Right lobe of liver (tissue), 6 donors: ENCODE measurements around the gene KIF5B. TPM values are rescaled to one million over a fixed set of nuclear protein-coding genes. Genes with fewer than 3 reads are reported as not detected.
"Not testable (repeated sequence)": the region's sequence is repeated elsewhere in the genome, so short reads cannot be mapped to it uniquely, and the experiment has no call there.

Source experiments
- ATAC-seq, 4 donors: fragments of 200-7000 bp; cut with Tn5 transposase; one replicate each; pipeline ENCODE4 v1.9.1; 2020; ENCODE audit warnings: mild to moderate bottlenecking in 4 of 4, moderate library complexity in 4 of 4
- DNase-seq, 3 donors: peaks; one replicate each; pipeline ENCODE4 v3.0.0-alpha.2; 2020
- H3K27ac ChIP-seq, 3 donors: fragments of 200-600 bp; one replicate each; pipeline ENCODE4 v1.8.0; 2022
- H3K27me3 ChIP-seq, 2 donors: fragments of 200-600 bp; one replicate each; pipeline ENCODE4 v1.8.0; 2022
- H3K36me3 ChIP-seq, 4 donors: fragments of 200-600 bp; sonication (generic) in 1 of 4; one replicate each; pipeline versions ENCODE4 v1.5.1 to v1.8.0; 2017 to 2022; ENCODE audit warnings: control low read depth in 1 of 4
- H3K4me1 ChIP-seq, 4 donors: fragments of 200-600 bp; sonication (generic) in 1 of 4; one replicate each; pipeline versions ENCODE4 v1.5.1 to v1.8.0; 2017 to 2022; ENCODE audit warnings: control low read depth in 1 of 4
- H3K4me3 ChIP-seq, 3 donors: fragments of 200-600 bp; one replicate each; pipeline ENCODE4 v1.8.0; 2022
- H3K9me3 ChIP-seq, 4 donors: fragments of 200-600 bp; sonication (generic) in 1 of 4; one replicate each; pipeline versions ENCODE4 v1.5.1 to v1.8.0; 2017 to 2022; ENCODE audit warnings: control low read depth in 1 of 4
- CTCF ChIP-seq, 4 donors: fragments of 200-600 bp in 3 of 4; fragments of 450-650 bp in 1 of 4; IDR thresholded peaks; one replicate each; pipeline versions ENCODE4 v1.5.1 to v1.8.0; 2016 to 2022; ENCODE audit warnings: antibody characterized with exemption in 4 of 4, mild to moderate bottlenecking in 2 of 4
- POLR2A ChIP-seq: fragments of 450-650 bp; IDR thresholded peaks from one replicate; pipeline ENCODE4 v1.6.1; 2017; ENCODE audit warnings: antibody characterized with exemption, mild to moderate bottlenecking
- WGBS: methylation state at CpG from one replicate; pipeline ENCODE4 v1.1.6; 2018; ENCODE audit warnings: low coverage, low lambda C conversion rate; ENCODE audit not compliant: insufficient coverage; ENCODE audit errors: missing lambda C conversion rate; 5-methylcytosine and 5-hydroxymethylcytosine counted together
- intact Hi-C, 2 donors: fragments of 100-400 bp; cut with DNase I; formaldehyde crosslinking; loops; one replicate each; pipeline versions ENCODE4 v1.11.2 to v1.14.1; 2022
- total RNA-seq, 6 experiments: library from RNA; depleted of rRNA in 2 of 6; stranded (reverse); fragments of >200 nt in 2 of 6; fragmentation: NEBNext Ultra II Directional in 3 of 6; extraction: Animal tissue kit (Norgen Biotek cat#: 25700) in 3 of 6; gene quantifications; one replicate each; pipeline versions ENCODE4 v1.1.0 to v1.2.4, GENCODE V29; 2016 to 2023
- donor health status: DM: no; HTN: yes; CAD: no.
- donor health status: DM: no; HTN: no; CAD: no.
- donor health status: DM: no; HTN: no; CAD: no.
- donor health status: DM: no; HTN: yes; CAD: no.
- donor health status: DM: no; HTN: yes; CAD: no.

KIF5B gene
- total RNA-seq, 6 experiments from 2014 or later, result 12.8 to 44.4 (median 23.3) TPM

- H3K36me3 ChIP-seq, result no peaks in the 10 kb centered on the region
- peak; percentile 77 to 83 (median 81) for DNase-seq
- peaks cover 0 to 42% (median 5%) of the 10 kb centered on the region in 4 donors for H3K4me1 ChIP-seq
- TF ChIP-seq POLR2A (peak; percentile 2), CTCF (IDR thresholded peaks at IDR 0.05) (peak in 1 of 4 donors; percentile 5)
- peak; percentile 71 to 78 (median 74) for ATAC-seq
- H3K27ac ChIP-seq, result peak overlapping the region; percentile 97 to 99 (median 97)
- WGBS, result under 1% methylated on average over 10 of the region's 59 CpGs
- H3K4me3 ChIP-seq, result peak overlapping the region; percentile 83 to 98 (median 91)
- H3K27me3 ChIP-seq, result no peaks in the 10 kb centered on the region
- H3K9me3 ChIP-seq, result no peaks in the 10 kb centered on the region
- intact Hi-C loops, result no loop called here
Measured at GRCh38 chr10:32055478-32056135, 618 bp downstream of the KIF5B start.

GRCh38 chr10:32054094-32054493 lies 2.1 kb downstream of the KIF5B start:
- Histone ChIP-seq H3K27me3 (no peaks in the 10 kb centered on the region), H3K27ac (peak overlapping the region in 1 of 3 donors; percentile 97), H3K36me3 (no peaks in the 10 kb centered on the region), H3K9me3 (no peaks in the 10 kb centered on the region), H3K4me3 (peak overlapping the region; percentile 83 to 98 (median 91)), H3K4me1 (peaks cover 0 to 45% (median 5%) of the 10 kb centered on the region in 4 donors)
- TF ChIP-seq POLR2A, result no peak
- TF ChIP-seq CTCF (IDR thresholded peaks at IDR 0.05), result no peak
- ATAC-seq, result peak in 1 of 4 donors; percentile 7
- WGBS, result 5% methylated on average over 5 of the region's 5 CpGs
- no peak for DNase-seq
- intact Hi-C loops, result no loop called here

- H3K9me3 ChIP-seq, H3K27me3 ChIP-seq, H3K36me3 ChIP-seq, H3K27ac ChIP-seq, DNase-seq, intact Hi-C loops, ATAC-seq: not testable (repeated sequence)
- H3K4me1 ChIP-seq, result peaks cover 0 to 45% (median 5%) of the 10 kb centered on the region in 4 donors
- H3K4me3 ChIP-seq, result peak overlapping the region in 1 of 3 donors; percentile 98
- 79% methylated on average over 5 of the region's 11 CpGs for WGBS
Measured at GRCh38 chr10:32053392-32053791, 2.8 kb downstream of the KIF5B start.

- Histone ChIP-seq H3K4me3 (no peak overlapping the region), H3K36me3 (peaks cover 0 to 6% (median 0%) of the 10 kb centered on the region in 4 donors), H3K4me1 (peaks cover 0 to 43% (median 5%) of the 10 kb centered on the region in 4 donors), H3K9me3 (no peaks in the 10 kb centered on the region), H3K27ac (no peak overlapping the region), H3K27me3 (no peaks in the 10 kb centered on the region)
- ATAC-seq (no peak), DNase-seq (no peak)
- intact Hi-C loops, result no loop called here
- TF ChIP-seq CTCF (IDR thresholded peaks at IDR 0.05) (no peak), POLR2A (no peak)
- 40% methylated on average over 3 of the region's 3 CpGs for WGBS
Measured at GRCh38 chr10:32051926-32052325, 4.3 kb downstream of the KIF5B start.

GRCh38 chr10:32050177-32050576 lies 6.0 kb downstream of the KIF5B start:
- DNase-seq, result no peak
- intact Hi-C loops, result no loop called here
- no peak for ATAC-seq
- WGBS, result 70% methylated on average over 6 of the region's 6 CpGs
- no peaks in the 10 kb centered on the region for H3K9me3 ChIP-seq
- no peaks in the 10 kb centered on the region for H3K27me3 ChIP-seq
- H3K36me3 ChIP-seq, result peaks cover 0 to 16% (median 1%) of the 10 kb centered on the region in 4 donors
- no peak for TF ChIP-seq CTCF (IDR thresholded peaks at IDR 0.05)
- no peak for TF ChIP-seq POLR2A
- peaks cover 0 to 40% (median 5%) of the 10 kb centered on the region in 4 donors for H3K4me1 ChIP-seq
- no peak overlapping the region for H3K27ac ChIP-seq
- H3K4me3 ChIP-seq, result no peak overlapping the region
